Panc1 (cell line): Measurements from ENCODE around the gene MYT1.

ENCODE experiments used
- CTCF ChIP-seq: fragments of 450-650 bp; IDR thresholded peaks from 2 replicates; pipeline ENCODE4 v1.5.1; 2017; ENCODE audit warnings: mild to moderate bottlenecking
- POLR2AphosphoS5 ChIP-seq: IDR thresholded peaks from 2 replicates; pipeline ENCODE4 v1.6.1; 2012; ENCODE audit warnings: mild to moderate bottlenecking, low read depth, low read length, moderate library complexity
- TF ChIP-seq, protein P1 (sequence below), 2 experiments: IDR thresholded peaks; 2 replicates each; pipeline ENCODE4 v1.6.1; 2011 to 2012; ENCODE audit warnings: low read depth in 2 of 2, control low read depth in 1 of 2, low read length in 1 of 2, mild to moderate bottlenecking in 1 of 2, moderate library complexity in 1 of 2; ENCODE audit not compliant: insufficient read depth in 1 of 2

GRCh38 chr20:64153410-64153809 lies 10.8 kb upstream of the MYT1 start:
- TF ChIP-seq CTCF (no peak), POLR2AphosphoS5 (no peak)
- TF ChIP-seq, protein P1, sequence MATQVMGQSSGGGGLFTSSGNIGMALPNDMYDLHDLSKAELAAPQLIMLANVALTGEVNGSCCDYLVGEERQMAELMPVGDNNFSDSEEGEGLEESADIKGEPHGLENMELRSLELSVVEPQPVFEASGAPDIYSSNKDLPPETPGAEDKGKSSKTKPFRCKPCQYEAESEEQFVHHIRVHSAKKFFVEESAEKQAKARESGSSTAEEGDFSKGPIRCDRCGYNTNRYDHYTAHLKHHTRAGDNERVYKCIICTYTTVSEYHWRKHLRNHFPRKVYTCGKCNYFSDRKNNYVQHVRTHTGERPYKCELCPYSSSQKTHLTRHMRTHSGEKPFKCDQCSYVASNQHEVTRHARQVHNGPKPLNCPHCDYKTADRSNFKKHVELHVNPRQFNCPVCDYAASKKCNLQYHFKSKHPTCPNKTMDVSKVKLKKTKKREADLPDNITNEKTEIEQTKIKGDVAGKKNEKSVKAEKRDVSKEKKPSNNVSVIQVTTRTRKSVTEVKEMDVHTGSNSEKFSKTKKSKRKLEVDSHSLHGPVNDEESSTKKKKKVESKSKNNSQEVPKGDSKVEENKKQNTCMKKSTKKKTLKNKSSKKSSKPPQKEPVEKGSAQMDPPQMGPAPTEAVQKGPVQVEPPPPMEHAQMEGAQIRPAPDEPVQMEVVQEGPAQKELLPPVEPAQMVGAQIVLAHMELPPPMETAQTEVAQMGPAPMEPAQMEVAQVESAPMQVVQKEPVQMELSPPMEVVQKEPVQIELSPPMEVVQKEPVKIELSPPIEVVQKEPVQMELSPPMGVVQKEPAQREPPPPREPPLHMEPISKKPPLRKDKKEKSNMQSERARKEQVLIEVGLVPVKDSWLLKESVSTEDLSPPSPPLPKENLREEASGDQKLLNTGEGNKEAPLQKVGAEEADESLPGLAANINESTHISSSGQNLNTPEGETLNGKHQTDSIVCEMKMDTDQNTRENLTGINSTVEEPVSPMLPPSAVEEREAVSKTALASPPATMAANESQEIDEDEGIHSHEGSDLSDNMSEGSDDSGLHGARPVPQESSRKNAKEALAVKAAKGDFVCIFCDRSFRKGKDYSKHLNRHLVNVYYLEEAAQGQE (IDR thresholded peaks at IDR 0.05; ENCODE audit: insufficient read depth in 1 of 2, low read depth in 2 of 2, low read length in 1 of 2) = no peak
